Dedifferentiated amniotic fluid mesenchymal stem cell (primary cell): ENCODE measurements around the gene KCNMA1.
"Not testable (repeated sequence)": the region's sequence is repeated elsewhere in the genome, so short reads cannot be mapped to it uniquely, and the experiment has no call there.

Experiments used
- DNase-seq: peaks from one replicate; pipeline ENCODE4 v3.0.0-alpha.2; 2016; ENCODE audit errors: extremely low spot score

KCNMA1 gene

DNA sequence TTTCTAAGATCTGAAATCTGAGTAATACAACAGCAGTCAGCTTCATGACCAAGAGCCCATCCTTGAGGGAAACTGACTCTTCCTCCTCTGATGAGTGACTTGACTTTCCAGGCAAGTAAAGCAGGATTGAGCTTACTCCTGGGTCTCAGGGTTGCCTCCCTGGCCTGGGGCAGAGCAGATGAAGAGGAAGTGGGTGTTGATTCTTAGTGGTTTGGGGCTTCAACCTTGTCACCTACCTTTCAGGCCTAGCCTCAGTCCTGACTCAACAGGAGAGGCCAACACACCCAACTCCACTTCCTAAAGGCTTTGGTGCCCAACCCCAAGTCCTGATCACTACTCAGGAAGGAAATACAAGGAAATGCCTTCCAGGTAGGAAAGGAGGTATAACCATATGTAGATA, 54.1 kb downstream of the KCNMA1 start:
- no peak for DNase-seq

DNA sequence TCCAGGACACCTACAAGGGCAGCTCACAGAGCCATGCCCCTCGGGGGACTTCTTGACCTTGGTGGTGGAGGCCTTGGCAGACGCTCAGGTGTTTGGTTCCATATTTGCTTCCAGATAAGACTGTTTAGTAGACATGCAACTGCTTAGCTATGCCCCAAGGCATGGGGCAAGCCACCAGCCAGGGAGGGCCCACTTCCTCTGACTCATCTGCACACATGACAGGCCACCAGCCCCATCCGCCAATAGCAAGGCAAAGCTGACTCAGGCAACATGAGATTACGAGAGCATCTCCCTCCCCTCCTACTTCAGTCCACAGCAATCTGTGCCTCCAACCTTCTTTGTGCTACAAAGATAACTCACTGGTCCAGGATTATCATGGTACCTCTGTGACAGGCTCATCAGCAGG, 54.9 kb downstream of the KCNMA1 start:
- peak; percentile 33 for DNase-seq

DNA sequence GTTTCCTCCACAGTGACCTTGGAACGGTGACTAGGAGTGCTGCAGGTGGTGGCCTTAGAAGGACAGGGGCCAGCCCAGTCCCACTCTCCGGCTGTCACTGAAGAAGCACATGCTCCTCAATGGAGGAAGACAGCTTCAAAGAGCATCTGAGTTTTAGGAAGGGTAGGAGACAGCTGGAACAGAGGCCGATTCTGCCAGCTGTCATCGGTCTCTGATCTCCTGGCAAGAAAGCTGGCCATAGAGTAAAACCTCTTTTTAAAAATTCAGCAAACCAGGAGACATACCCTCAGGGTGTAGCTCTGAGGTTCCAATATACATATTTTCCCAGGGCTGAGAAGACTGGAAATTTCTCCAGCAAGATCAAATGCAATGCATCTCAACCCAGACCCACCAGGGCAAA, 55.9 kb downstream of the KCNMA1 start:
- no peak for DNase-seq

DNA sequence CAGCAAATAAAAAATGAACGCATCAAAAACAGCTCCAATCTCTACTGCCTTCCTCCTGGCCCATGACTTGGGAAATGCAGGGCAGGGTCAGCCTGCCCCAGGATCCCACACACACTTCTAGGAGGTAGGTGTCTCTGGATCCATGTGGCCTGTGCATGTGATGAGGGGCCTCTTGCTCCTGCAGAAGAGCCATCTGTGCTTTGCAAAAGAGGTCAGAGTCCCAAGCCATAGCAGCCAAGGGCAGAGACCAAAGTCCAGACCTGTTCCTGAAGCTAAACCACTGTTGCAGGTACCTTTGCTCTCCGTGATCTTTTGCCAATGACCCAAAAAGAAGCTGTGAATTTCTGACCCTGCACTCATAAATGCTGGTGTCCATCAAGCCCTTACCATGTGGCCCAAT, 57.1 kb downstream of the KCNMA1 start:
- DNase-seq: no peak

DNA sequence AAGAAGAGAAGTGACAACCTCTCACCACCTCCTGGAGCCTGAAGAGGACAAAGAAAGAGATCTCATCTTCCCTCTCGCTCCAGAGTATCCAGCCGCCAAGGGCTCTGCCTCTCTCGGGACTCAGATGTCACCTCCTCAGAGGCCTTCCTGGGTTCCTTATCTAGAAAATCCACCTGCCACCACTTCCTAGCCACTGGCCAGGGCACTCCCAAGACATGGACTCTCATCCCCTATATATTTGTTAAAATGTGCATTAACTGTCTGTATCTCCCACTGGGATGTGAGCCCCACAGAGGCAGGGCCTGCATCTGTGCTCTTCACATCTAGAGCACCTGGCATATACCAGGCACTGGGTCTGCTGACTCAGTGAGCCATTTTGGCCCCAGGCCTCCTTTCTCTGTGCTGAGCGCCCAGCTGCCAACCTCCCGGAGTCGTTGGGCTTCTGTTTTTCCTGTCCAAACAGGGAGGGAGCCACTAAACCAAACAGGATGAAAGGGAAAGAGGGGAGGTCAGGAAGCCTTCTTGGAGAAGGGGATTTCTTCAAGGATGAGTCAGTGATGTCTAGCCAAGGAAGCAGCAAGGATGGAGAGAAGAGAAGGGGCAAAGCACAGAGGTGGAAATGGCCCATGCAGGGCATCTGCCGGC, 58.9 kb downstream of the KCNMA1 start:
- DNase-seq: no peak

DNA sequence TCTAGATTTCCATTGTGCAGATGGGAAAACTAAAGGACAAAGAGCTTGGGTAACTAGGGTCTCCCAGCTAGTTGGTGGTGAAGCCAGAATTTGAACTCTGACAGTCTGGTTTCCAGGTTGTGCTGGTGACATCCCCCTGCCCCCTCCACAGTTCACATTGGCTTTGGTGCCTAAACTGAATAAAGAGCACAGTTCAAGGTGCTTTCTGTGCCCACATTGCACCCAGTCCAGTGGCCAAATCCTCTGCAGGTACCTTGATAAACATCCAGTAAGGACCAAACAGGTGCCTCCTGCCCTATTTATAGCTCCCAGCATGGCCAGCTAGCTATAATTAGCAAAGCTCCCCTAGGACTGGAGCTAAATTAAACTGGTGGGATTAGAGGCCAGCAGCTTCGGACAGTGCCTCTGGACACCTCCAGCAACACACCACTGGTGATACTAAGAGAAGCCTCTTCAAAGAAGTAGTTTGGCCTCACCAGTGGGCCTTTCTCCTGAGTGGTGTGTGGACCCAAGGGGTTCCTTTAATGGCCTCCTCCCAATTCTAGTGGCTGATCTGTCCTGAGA, 59.9 kb downstream of the KCNMA1 start:
- DNase-seq: no peak

DNA sequence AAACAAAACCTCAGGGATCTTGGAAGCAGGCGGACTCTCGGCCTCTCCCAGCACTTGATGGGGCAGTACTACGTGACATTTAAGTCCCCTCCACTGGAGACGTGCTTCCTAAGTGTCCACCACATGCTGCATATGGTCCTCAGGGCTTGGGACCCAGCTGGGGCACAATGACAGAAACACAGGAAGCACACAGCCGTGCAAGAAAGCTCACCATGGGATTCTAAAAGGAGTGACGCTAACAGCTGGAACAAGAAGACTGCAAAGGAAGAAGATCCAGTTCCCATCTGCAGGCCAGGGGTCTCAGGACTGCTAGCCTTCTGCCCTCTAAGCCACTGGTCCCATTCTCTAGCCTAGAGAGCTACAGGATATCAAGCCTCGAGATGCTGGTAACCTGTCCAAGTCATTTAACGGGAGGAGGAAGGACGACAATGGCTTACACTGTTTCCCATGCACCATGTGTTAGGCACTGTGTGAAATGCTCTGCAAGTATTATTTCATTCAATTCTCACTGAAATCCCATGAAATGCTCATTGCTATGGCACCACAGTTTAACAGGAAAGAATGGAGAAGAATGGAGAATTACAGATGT, 61.1 kb downstream of the KCNMA1 start:
- no peak for DNase-seq

DNA sequence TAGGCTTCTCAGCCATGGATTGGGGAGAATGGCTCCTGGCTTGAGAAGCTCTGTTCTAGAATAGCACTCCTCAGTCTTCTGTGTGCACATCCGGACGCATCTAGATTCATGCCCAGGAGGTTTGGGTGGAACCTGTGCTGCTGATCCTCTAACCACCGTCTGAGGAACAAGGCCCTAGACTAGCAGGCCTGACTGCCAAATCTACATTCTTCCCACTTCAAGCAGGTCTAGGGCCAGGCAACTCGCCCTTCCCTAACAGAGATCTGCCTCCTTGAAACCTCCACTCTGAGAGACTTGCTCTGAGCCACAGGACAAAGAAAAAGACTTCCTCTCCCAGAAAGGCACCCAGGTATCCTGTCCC, 61.6 kb downstream of the KCNMA1 start:
- no peak for DNase-seq

DNA sequence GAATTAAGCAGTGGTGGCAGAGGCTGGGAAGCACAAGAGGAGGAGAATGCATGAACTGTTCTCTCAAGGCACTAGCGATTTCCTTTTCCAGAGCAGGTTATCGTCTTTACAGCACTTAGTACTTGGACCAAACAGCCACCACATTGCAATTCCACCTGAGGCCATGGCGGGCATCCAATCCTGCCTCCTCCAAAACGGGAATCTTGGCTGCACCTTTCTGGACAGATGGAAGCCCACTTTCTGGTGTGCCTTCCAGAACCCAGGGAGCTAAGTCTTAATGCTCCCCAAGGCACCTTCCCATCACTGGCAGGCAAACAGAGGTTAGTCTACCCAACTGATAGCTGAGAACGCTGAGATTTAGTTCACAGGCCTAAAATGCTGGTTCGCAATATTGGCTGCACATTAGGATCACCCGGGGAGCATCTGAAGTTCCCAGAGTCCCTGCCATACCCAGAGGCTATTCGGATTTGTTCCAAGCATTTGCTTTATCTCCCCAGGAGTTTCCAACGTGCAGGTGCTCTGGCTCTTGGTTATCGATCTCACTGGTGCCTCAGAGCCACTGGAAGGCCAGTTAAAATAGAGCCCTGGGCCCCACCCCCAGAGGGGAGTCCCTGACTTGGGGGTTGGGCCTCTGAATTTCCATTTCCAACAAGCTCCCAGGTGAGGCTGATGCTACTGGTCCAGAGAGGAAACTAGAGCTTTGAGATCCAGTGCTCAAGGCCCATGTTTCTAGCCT, 62.2 kb downstream of the KCNMA1 start:
- no peak for DNase-seq

DNA sequence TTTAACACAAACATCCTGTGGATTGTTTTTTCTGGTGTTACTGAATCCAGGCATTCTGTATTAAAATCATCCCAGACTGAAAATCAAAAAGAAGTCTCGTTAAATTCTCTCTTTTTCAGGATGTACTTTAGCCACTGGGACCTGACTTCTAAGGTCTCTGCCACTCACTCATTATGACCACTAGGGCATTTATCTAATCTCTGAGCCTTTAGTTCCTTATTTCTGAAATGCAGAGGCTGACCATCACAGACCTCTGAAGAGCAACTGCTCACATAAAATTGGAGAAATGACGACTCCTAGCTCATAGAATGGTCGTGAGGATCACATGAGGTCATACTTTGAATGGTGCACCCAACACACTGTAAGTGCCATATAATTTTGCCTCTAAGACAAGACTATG, 63.2 kb downstream of the KCNMA1 start:
- DNase-seq: no peak

DNA sequence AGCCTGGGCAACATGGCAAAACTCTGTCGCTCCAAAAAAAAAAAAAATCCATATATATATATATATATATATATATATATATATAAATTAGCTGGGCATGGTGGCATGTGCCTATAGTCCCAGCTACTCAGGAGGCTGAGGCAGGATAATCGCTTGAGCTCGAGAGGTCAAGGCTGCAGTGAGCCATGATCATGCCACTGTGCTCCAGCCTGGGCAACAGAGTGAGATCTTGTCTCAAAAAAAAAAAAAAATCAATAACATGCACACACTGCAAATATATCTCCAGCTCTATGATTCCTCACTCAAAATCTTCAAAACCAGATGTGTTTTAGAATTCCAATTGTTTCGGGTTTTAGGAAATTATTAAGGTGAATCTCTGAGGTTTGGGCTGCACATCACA, 65.1 kb downstream of the KCNMA1 start:
- not testable (repeated sequence) for DNase-seq

DNA sequence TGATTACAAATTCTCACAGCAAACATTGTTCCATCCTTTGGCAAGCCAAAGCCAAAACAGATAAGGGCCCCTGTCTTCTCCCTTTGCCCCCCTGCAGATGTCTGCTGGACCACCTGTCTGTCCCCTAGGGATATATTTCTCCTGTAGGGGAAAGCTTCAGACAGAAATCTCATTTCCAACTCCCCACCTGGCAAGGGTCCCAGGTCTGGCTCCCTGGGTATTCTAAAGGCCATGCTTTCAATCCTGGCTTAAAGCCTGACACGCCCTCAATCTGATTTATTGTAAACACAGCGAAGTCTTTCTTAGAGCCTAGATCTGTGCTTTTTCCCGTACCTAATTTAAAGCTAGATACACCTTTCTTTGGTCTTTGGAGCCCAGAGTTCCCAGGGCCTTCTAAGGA, 66.1 kb downstream of the KCNMA1 start:
- DNase-seq: no peak

DNA sequence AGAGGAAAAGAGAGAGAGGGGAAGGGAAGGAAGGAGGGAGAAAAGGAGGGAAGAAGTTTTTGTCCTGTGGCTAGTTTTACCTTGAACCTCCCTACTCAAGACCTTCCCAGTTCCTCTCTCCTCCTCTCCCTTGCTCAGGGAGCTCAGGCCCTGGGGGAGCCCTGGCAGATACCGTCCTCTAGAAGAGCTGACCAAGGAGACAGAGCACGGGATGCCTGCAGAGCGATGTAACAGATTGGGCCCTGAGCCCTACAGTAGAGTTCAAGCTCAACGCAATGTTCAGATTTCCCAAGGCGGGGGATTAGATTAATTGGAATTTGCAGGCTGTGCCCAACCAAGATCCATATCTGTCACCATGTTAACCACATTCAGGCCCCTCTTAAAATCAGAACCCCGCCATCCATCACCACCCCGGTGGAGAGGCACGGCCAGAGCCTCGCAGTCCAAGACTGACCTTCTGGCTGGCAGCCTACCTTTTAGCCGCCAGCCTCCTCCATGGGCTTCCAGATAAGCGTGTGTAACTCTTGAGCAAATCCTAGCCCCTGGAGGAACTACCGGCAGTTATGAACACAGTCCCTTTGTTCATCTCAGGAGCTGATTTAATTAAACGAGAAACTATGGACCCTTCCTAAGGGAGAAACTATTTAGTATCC, 70.6 kb downstream of the KCNMA1 start:
- no peak for DNase-seq

DNA sequence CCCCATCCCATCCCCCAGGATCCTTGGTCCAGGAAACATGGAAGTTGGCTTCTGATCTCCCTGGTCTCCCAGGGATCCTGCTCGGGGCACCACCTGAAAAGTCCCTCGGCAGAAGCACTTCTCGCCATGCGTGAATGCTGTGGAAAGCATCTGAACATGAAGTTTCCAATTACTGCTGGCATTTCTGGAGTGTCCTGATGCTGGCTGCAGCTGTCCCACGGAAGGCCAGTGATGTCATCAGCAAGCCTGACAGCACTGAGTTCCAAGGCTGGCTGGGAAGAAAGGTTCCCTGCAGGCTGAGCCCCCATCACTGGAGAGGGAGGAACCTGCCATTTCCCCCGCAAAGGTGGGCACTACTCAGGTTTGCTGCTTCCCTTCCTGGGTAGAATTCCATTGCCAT, 71.4 kb downstream of the KCNMA1 start:
- DNase-seq: no peak

DNA sequence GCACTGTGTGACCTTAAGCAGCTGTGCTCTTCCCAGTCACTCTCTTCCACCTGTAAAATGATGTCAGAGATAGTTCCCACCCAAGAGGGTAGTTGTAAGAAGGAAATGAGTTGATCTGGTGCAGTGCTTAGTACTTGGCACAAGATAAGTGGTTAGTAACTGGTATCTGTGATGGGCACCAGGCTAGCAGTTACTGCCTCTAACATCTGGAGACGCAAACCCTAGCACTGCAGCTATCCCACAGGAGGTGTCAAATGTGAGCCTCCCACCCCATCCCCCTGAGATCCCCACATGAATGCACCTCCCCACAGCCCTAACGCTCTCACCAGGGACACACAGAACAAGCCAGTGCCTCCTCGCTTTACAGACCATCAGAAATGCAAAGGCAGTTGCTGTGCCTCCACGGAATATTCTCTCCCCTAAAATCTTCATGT, 72.0 kb downstream of the KCNMA1 start:
- no peak for DNase-seq

DNA sequence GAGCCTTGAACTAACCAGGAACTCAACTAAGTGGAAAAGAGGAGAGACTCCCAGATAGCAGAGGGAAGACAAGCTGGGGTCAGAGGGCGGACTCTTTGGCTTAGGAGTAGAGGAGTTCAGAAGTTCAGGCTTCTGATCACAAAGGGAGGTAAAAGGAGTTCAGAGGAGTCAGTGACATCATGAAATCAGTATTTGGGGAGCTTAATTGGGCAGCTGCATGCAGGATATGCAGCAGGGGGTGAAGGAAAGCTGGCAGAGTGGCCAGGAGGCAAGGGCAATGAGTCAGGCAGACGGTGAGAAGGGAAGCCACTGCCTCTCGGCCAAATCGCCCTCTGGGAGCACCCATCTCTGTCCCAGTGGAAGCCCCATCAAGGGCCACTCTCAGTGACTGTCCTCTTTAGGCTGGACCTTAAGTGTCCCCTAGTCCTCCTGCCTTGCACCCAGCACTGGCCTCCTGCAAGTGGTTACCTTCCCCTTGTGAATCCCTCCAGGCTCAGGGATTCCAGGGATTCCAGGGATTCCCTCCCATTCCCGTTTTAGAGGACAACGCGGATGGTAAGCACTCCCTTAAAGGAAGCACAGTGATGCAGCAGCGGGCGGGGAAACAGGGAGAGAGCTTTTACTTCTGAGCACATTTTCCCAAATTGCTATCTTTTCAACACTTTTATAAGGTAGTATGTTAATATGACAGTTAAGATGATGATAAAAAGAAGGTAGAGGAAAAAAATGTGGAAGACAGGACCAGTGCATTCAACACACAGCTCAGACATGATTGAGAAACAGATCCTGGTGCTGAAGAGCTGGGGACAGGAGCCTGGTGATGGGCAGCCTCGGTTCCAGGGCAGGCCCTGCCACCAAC, 72.6 kb downstream of the KCNMA1 start:
- DNase-seq: peak; percentile 51

DNA sequence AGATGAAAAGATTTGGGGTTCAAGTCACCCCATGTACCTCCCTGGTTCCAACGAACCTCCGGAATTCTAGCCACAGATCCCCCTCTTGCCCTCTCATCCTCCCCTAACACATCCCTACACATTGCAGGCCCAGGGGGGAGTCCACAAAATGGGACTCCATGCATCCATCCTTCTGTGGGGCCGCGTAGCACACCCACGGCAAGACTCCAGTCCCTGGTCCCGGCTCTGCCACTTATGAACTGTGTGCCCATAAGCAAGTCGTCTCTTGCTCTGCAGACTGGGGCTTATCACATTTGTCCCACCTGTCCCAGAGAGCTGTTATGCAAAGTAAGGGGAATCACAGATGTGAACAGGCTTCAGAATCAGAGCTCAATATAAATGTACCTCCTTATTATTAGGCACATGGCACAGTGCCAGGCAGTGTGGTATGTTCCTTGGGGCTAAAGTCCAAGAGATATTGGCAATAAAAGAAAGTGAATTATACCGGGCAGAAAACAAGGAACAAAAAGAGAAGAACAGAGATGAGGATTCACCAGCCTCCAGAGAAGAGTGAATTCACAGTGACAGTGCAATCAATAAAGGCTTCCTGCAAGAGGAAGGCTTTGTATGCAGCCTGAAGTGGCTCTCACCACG, 73.9 kb downstream of the KCNMA1 start:
- DNase-seq: no peak

DNA sequence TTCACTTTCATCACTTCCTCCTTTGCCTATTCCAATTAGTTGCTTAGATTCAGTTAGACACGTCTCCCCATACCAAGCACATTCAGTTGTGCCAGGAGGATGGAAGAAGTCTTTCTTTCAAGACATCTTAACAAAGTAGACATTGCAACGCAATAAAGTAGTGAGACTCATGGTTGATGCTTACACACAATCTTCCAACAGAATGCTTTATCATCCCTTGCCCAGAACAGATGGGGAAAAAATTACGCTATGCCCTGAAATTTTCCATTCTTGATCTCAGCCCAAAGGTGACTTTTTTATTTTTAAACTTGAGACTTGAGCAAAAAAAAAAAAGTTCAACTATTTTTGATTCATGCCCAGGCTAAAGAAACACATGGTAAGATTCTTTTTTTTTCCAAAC, 74.9 kb downstream of the KCNMA1 start:
- DNase-seq: no peak

DNA sequence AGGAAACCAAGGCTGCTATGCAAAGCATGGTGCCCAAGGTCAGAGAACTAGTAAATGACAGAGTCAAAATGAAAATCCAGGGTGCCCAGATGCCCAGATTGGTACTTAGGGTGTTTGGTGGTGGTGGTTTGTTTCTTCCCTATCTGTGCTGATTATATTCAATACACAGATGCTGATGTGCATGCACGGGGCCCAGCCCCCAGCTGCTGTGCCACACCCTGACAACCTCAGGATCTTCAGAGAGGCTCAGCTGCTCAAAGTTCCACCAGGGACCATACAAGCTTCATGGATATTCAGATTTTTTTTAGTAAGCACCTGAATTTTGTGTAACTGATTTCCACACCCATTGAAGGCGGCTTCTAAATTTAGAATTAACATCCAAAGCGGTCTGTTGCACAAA, 75.6 kb downstream of the KCNMA1 start:
- no peak for DNase-seq

DNA sequence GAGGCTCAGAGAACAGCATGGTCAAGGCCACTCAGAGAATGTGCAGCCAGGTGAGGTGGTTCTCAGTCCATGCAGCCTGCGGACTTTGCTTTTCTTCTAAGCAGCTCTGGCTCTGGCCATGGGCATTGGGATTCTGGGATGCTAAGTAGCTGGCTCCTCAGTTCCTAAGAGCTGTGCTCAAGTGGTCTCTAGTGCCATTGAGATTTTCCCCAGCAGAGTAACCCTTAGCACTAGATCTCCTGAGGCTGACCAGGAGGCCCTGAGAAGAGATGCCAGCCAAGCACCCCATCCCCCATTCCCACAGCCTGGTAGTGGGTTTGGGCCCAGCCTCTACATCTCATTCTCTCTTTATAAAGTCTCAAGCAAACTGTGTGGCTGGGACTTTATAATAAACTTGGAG, 77.1 kb downstream of the KCNMA1 start:
- no peak for DNase-seq

DNA sequence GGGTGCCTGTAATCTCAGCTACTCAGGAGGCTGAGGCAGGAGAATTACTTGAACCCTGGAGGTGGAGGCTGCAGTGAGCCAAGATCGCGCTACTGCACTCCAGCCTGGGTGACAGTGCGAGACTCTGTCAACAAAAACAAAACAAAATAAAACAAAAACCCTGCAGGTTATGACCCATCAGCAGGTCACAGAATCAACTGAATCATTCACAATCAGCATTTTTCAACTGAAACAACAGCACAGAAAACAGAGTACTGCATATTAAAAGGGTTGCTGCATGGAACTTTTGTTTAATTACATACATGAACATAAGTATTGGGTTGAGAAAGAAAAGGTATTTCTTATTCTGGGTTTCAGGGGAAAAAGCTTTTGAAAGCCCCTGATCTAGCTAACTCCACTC, 77.6 kb downstream of the KCNMA1 start:
- no peak for DNase-seq
